WTC11 (cell line): ENCODE results near the gene LIG1. TPM values are rescaled to one million over a fixed set of nuclear protein-coding genes. Genes with fewer than 3 reads are reported as not detected.

Source experiments
- ATAC-seq: fragments of 200-7000 bp; cut with Tn5 transposase; 2 replicates; pipeline ENCODE4 v1.10.0; 2021; ENCODE audit warnings: mild to moderate bottlenecking, moderate library complexity
- CTCF ChIA-PET: fragments of 300-600 bp; sonication (Branson Sonifier 250); formaldehyde crosslinking; loops from one replicate; lab custom pipeline; 2021; ENCODE audit warnings: antibody characterized with exemption; lab: Charles Lee
- POLR2A ChIA-PET: fragments of 350-600 bp; sonication (Branson Sonifier 250); formaldehyde crosslinking; loops from one replicate; lab custom pipeline; 2021; ENCODE audit warnings: antibody characterized with exemption; lab: Charles Lee
- DNase-seq: peaks from one replicate; pipeline ENCODE4 v3.0.0; 2021; ENCODE audit warnings: low spot score
- H3K27ac Mint-ChIP-seq: 2 replicates; pipeline ENCODE4 v1.8.0; 2021; ENCODE audit warnings: mixed read lengths
- H3K27me3 Mint-ChIP-seq: 2 replicates; pipeline ENCODE4 v1.8.0; 2021; ENCODE audit warnings: low read depth, mild to moderate bottlenecking, moderate library complexity, mixed read lengths
- H3K36me3 Mint-ChIP-seq: 2 replicates; pipeline ENCODE4 v1.8.0; 2021; ENCODE audit warnings: mixed read lengths
- H3K4me1 Mint-ChIP-seq: 2 replicates; pipeline ENCODE4 v1.8.0; 2022; ENCODE audit warnings: mixed read lengths
- H3K4me3 Mint-ChIP-seq: 2 replicates; pipeline ENCODE4 v1.8.0; 2021; ENCODE audit warnings: mild to moderate bottlenecking, moderate library complexity, mixed read lengths
- H3K9me3 Mint-ChIP-seq: 2 replicates; pipeline ENCODE4 v1.8.0; 2021; ENCODE audit warnings: mixed read lengths
- ATF2 ChIP-seq: sonication (generic); formaldehyde crosslinking; IDR thresholded peaks from 2 replicates; pipeline ENCODE4 v1.8.1; 2022; ENCODE audit warnings: low read depth, missing genetic modification reagents, borderline replicate concordance
- ATF6 ChIP-seq: sonication (generic); formaldehyde crosslinking; IDR thresholded peaks from 2 replicates; pipeline ENCODE4 v1.8.1; 2023; ENCODE audit warnings: mild to moderate bottlenecking, missing genetic modification reagents
- CDX4 ChIP-seq: fragments of 250-450 bp; sonication (Bioruptor Pico); IDR thresholded peaks from 2 replicates; pipeline ENCODE4 v1.9.0; 2021; ENCODE audit warnings: moderate library complexity, mild to moderate bottlenecking, inconsistent platforms, borderline replicate concordance
- CTCF ChIP-seq: fragments of 200-600 bp; IDR thresholded peaks from 2 replicates; pipeline ENCODE4 v1.8.0; 2022; ENCODE audit warnings: antibody characterized with exemption
- GTF2I ChIP-seq: fragments of 250-450 bp; sonication (Bioruptor Pico); conservative IDR thresholded peaks from 2 replicates; pipeline ENCODE4 v1.4.0; 2021; ENCODE audit warnings: mild to moderate bottlenecking
- IRF2 ChIP-seq: sonication (generic); formaldehyde crosslinking; IDR thresholded peaks from 2 replicates; pipeline ENCODE4 v1.8.0; 2022; ENCODE audit warnings: low read depth, missing genetic modification reagents, borderline replicate concordance
- MAX ChIP-seq: sonication (generic); formaldehyde crosslinking; IDR thresholded peaks from 2 replicates; pipeline ENCODE4 v1.8.0; 2022; ENCODE audit warnings: mild to moderate bottlenecking, missing genetic modification reagents
- NR1H2 ChIP-seq: sonication (generic); formaldehyde crosslinking; IDR thresholded peaks from 2 replicates; pipeline ENCODE4 v1.9.0; 2021; ENCODE audit warnings: mild to moderate bottlenecking, moderate library complexity, missing genetic modification reagents
- PRRX2 ChIP-seq: fragments of 250-450 bp; sonication (Bioruptor Pico); IDR thresholded peaks from 2 replicates; pipeline ENCODE4 v1.8.0; 2021; ENCODE audit warnings: mild to moderate bottlenecking
- ZNF121 ChIP-seq: sonication (generic); formaldehyde crosslinking; IDR thresholded peaks from 2 replicates; pipeline ENCODE4 v1.8.0; 2023; ENCODE audit warnings: missing genetic modification reagents
- ZNF138 ChIP-seq: sonication (generic); formaldehyde crosslinking; conservative IDR thresholded peaks from 2 replicates; pipeline ENCODE4 v1.8.1; 2022; ENCODE audit warnings: mild to moderate bottlenecking, moderate library complexity, missing genetic modification reagents
- ZNF512 ChIP-seq: sonication (generic); formaldehyde crosslinking; IDR thresholded peaks from 2 replicates; pipeline ENCODE4 v1.8.1; 2022; ENCODE audit warnings: missing genetic modification reagents, borderline replicate concordance
- total RNA-seq: library from RNA; stranded (reverse); gene quantifications from 3 replicates; pipeline ENCODE4 v1.2.3, GENCODE V29; 2021

LIG1 gene
- total RNA-seq, 1 experiment from 2014 or later, result 119 TPM

- TF ChIP-seq ZNF512 (CRISPR knock-in tag), result no peak
- TF ChIP-seq NR1H2 (CRISPR knock-in tag), result no peak
- no peak for TF ChIP-seq IRF2 (CRISPR knock-in tag)
- no peak for TF ChIP-seq ZNF138 (CRISPR knock-in tag)
- TF ChIP-seq CDX4 (CRISPR knock-in tag), result no peak
- no peak for TF ChIP-seq ATF2 (CRISPR knock-in tag)
- TF ChIP-seq, all 79 proteins: peak for 0
Measured at GRCh38 chr19:48108997-48109782, 61.0 kb downstream of the LIG1 start (continued).

- H3K36me3 Mint-ChIP-seq, result no peaks in the 10 kb centered on the region
- POLR2A ChIA-PET, result no interaction called here
Measured at GRCh38 chr19:48103922-48104321, 66.2 kb downstream of the LIG1 start.

GRCh38 chr19:48102870-48103751 lies 67.0 kb downstream of the LIG1 start:
- POLR2A ChIA-PET, result interaction anchor here (0.6 kb wide), 1 partner anchor 826 kb away, joined by 4 read pairs; no protein-coding TSS in a partner anchor
- CTCF ChIA-PET, result interaction anchor here (0.7 to 3.2 kb wide), 6 partner anchors 10 to 164 kb away, joined by 3 to 19 read pairs (median 4); no protein-coding TSS in a partner anchor
- no peak overlapping the region; the same call in 1 of the 2 replicates for H3K27ac Mint-ChIP-seq
- H3K4me1 Mint-ChIP-seq, result no peaks in the 10 kb centered on the region
- H3K27me3 Mint-ChIP-seq, result peaks cover 6% of the 10 kb centered on the region; the same call in 1 of the 2 replicates
- peak; percentile 78 for ATAC-seq
- H3K4me3 Mint-ChIP-seq, result peak overlapping the region; percentile 56
- H3K36me3 Mint-ChIP-seq, result no peaks in the 10 kb centered on the region
- H3K9me3 Mint-ChIP-seq, result peaks cover 5% of the 10 kb centered on the region
- peak; percentile 69 for DNase-seq
- TF ChIP-seq ATF6 (CRISPR knock-in tag) (no peak), MAX (0 out of 2 replicates have a peak, but pooled peaks have one; percentile 19), ZNF121 (CRISPR knock-in tag) (peak; percentile 93), CTCF (peak; percentile 91)

More at GRCh38 chr19:48103922-48104321, 66.2 kb downstream of the LIG1 start:
- H3K27ac Mint-ChIP-seq, result no peak overlapping the region
- CTCF ChIA-PET, result interaction anchor here (0.6 to 1.1 kb wide), 2 partner anchors 18 to 34 kb away, joined by 3 read pairs; no protein-coding TSS in a partner anchor
- DNase-seq, result no peak
- ATAC-seq, result no peak
- H3K9me3 Mint-ChIP-seq, result peaks cover 5% of the 10 kb centered on the region
- H3K4me1 Mint-ChIP-seq, result no peaks in the 10 kb centered on the region
- H3K4me3 Mint-ChIP-seq, result no peak overlapping the region
- no peak for TF ChIP-seq PRRX2 (CRISPR knock-in tag)
- peak; percentile 83; the same call in 1 of the 2 replicates for TF ChIP-seq ZNF121 (CRISPR knock-in tag)
- TF ChIP-seq GTF2I (CRISPR knock-in tag), result 0 out of 2 replicates have a peak, but pooled peaks have one; percentile 32
- TF ChIP-seq, all 79 proteins: peak for 2
- peaks cover 6% of the 10 kb centered on the region; the same call in 1 of the 2 replicates for H3K27me3 Mint-ChIP-seq
